B cell (primary cell): Measurements from ENCODE around the gene KRTAP12-4. TPM values are rescaled to one million over a fixed set of nuclear protein-coding genes. Genes with fewer than 3 reads are reported as not detected.

ENCODE experiments used
- ATAC-seq: fragments of 200-7000 bp; cut with Tn5 transposase; one replicate; pipeline ENCODE4 v1.10.0; 2021; ENCODE audit warnings: low read depth, mild to moderate bottlenecking, moderate number of reproducible peaks, moderate library complexity
- CTCF ChIA-PET: fragments of 350-600 bp; sonication (Branson Sonifier 250); formaldehyde crosslinking; loops from one replicate; lab custom pipeline; 2021; ENCODE audit warnings: antibody characterized with exemption, inconsistent platforms; lab: Charles Lee
- POLR2A ChIA-PET: fragments of 350-600 bp; sonication (Branson Sonifier 250); formaldehyde crosslinking; loops from one replicate; lab custom pipeline; 2021; ENCODE audit warnings: antibody characterized with exemption; lab: Charles Lee
- DNase-seq: peaks from one replicate; pipeline ENCODE4 v3.0.0; 2013
- H2AFZ ChIP-seq: 2 replicates; pipeline ENCODE4 v1.6.1; 2012; ENCODE audit warnings: mild to moderate bottlenecking, low read depth, low read length; ENCODE audit not compliant: insufficient read depth, poor library complexity, severe bottlenecking
- H3K27ac ChIP-seq, 2 donors: 1 replicate in 1 of 2; 2 replicates in 1 of 2; pipeline ENCODE4 v1.5.1; 2012 to 2013; ENCODE audit warnings: low read length in 2 of 2, mild to moderate bottlenecking in 2 of 2, moderate library complexity in 1 of 2
- H3K27me3 ChIP-seq, 4 experiments: fragments of 200-600 bp in 1 of 4; sonication (generic) in 1 of 4; replicated peaks in 1 of 4; 1 replicate in 2 of 4; 2 replicates in 2 of 4; pipeline versions ENCODE4 v1.6.1 to v1.7.0; 2013 to 2016; ENCODE audit warnings: low read length in 3 of 4, mild to moderate bottlenecking in 2 of 4, mixed read lengths in 1 of 4, moderate library complexity in 1 of 4; ENCODE audit not compliant: insufficient read depth in 4 of 4, control insufficient read depth in 3 of 4; ENCODE audit errors: control extremely low read depth in 1 of 4
- H3K36me3 ChIP-seq, 2 experiments: replicated peaks in 1 of 2; 1 replicate in 1 of 2; 2 replicates in 1 of 2; pipeline versions ENCODE4 v1.6.1 to v1.7.1; 2013; ENCODE audit warnings: low read length in 1 of 2; ENCODE audit not compliant: insufficient read depth in 2 of 2, control insufficient read depth in 1 of 2; ENCODE audit errors: control extremely low read depth in 1 of 2, extremely low read depth in 1 of 2
- H3K4me1 ChIP-seq, 2 donors: fragments of 200-600 bp in 1 of 2; sonication (generic) in 1 of 2; 1 replicate in 1 of 2; 2 replicates in 1 of 2; pipeline versions ENCODE4 v1.5.1 to v1.6.1; 2013 to 2017; ENCODE audit warnings: low read length in 2 of 2; ENCODE audit not compliant: control insufficient read depth in 2 of 2, insufficient read depth in 2 of 2
- H3K4me2 ChIP-seq: replicated peaks from 2 replicates; pipeline ENCODE3; 2012; ENCODE audit warnings: mild to moderate bottlenecking, low read depth, low read length; ENCODE audit not compliant: poor library complexity, severe bottlenecking
- H3K4me3 ChIP-seq, 5 experiments: fragments of 200-600 bp in 1 of 5; sonication (generic) in 1 of 5; 1 replicate in 3 of 5; 2 replicates in 2 of 5; pipeline versions ENCODE4 v1.5.1 to v1.7.0; 2011 to 2016; ENCODE audit warnings: low read length in 4 of 5, mild to moderate bottlenecking in 4 of 5, low read depth in 2 of 5, control low read depth in 1 of 5, moderate library complexity in 1 of 5; ENCODE audit not compliant: insufficient read depth in 1 of 5; ENCODE audit errors: control extremely low read depth in 1 of 5, extremely low read depth in 1 of 5
- H3K79me2 ChIP-seq: fragments of 200-600 bp; sonication (generic); one replicate; pipeline ENCODE4 v1.6.0; 2016; ENCODE audit warnings: low read length; ENCODE audit not compliant: control insufficient read depth, insufficient read depth
- H3K9ac ChIP-seq: fragments of 200-600 bp; sonication (generic); 2 replicates; pipeline ENCODE4 v1.6.1; 2017; ENCODE audit warnings: mild to moderate bottlenecking, low read length, moderate library complexity
- H3K9me3 ChIP-seq, 3 donors: one replicate each; pipeline versions ENCODE4 v1.6.1 to v1.7.1; 2013; ENCODE audit warnings: low read length in 2 of 3; ENCODE audit not compliant: control insufficient read depth in 2 of 3, insufficient read depth in 1 of 3; ENCODE audit errors: control extremely low read depth in 1 of 3
- H4K20me1 ChIP-seq: 2 replicates; pipeline ENCODE4 v1.6.0; 2012; ENCODE audit warnings: mild to moderate bottlenecking, low read length; ENCODE audit not compliant: insufficient read depth, control insufficient read depth, poor library complexity, severe bottlenecking
- H3K27ac Mint-ChIP-seq: one replicate; pipeline ENCODE4 v1.8.0; 2021; ENCODE audit warnings: mixed read lengths
- H3K27me3 Mint-ChIP-seq: one replicate; pipeline ENCODE4 v1.8.0; 2021; ENCODE audit warnings: mixed read lengths
- H3K4me1 Mint-ChIP-seq: one replicate; pipeline ENCODE4 v1.8.0; 2021; ENCODE audit warnings: mixed read lengths
- H3K4me3 Mint-ChIP-seq: one replicate; pipeline ENCODE4 v1.8.0; 2021; ENCODE audit warnings: mixed read lengths
- H3K9me3 Mint-ChIP-seq: one replicate; pipeline ENCODE4 v1.8.0; 2022; ENCODE audit warnings: mixed read lengths; ENCODE audit not compliant: insufficient read depth
- CTCF ChIP-seq: fragments of 200-600 bp; IDR thresholded peaks from one replicate; pipeline ENCODE4 v1.8.0; 2022; ENCODE audit warnings: antibody characterized with exemption, mild to moderate bottlenecking
- EZH2 ChIP-seq: IDR thresholded peaks from 2 replicates; pipeline ENCODE4 v1.6.1; 2012; ENCODE audit warnings: borderline replicate concordance, low read depth, mild to moderate bottlenecking, moderate library complexity, low read length; ENCODE audit not compliant: insufficient read depth, poor library complexity, severe bottlenecking
- WGBS: methylation state at CpG from one replicate; pipeline ENCODE4 v1.1.5; 2013; ENCODE audit warnings: missing lambda C conversion rate; ENCODE audit not compliant: insufficient coverage; 5-methylcytosine and 5-hydroxymethylcytosine counted together
- intact Hi-C: fragments of 100-400 bp; cut with micrococcal nuclease; formaldehyde crosslinking; loops from one replicate; pipeline ENCODE4 v1.10.0; 2022
- polyA plus RNA-seq: library from polyadenylated mRNA; depleted of rRNA; stranded (reverse); fragments of >200 nt; gene quantifications from 2 replicates; pipeline ENCODE4 v1.2.3, GENCODE V29; 2012
- small RNA-seq: library from RNA; depleted of rRNA; stranded (forward); fragments of <200 nt; gene quantifications from one replicate; pipeline ENCODE3, GENCODE V24; 2012; ENCODE audit warnings: low replicate concordance, low read depth; ENCODE audit not compliant: insufficient read length
- total RNA-seq, 2 donors: library from RNA; stranded (reverse); fragments of 120-200 nt in 1 of 2; gene quantifications; 1 replicate in 1 of 2; 2 replicates in 1 of 2; pipeline versions ENCODE4 v1.2.3 to v1.2.4, GENCODE V29; 2013 to 2022

The KRTAP12-4 gene
- total and polyA plus RNA-seq, 2 donors (not counting 1 experiment from before 2014, with no cell fraction given): not detected

GRCh38 chr21:44609193-44609592, 45.3 kb downstream of the KRTAP12-4 start:
- intact Hi-C loops: no loop called here
- no peak overlapping the region for H3K4me3 ChIP-seq
- H3K4me3 Mint-ChIP-seq: no peak overlapping the region
- no peak for TF ChIP-seq EZH2
- no peak for TF ChIP-seq CTCF
- H3K4me1 Mint-ChIP-seq: no peaks in the 10 kb centered on the region
- H3K4me1 ChIP-seq: no peaks in the 10 kb centered on the region
- peaks cover 19% of the 10 kb centered on the region for H3K9me3 Mint-ChIP-seq
- no peak overlapping the region for H3K4me2 ChIP-seq
- ChIA-PET CTCF (no interaction called here), POLR2A (no interaction called here)
- H3K79me2 ChIP-seq: no peaks in the 10 kb centered on the region
- ATAC-seq (no peak), DNase-seq (no peak)
- peaks cover 32% of the 10 kb centered on the region for H3K27me3 Mint-ChIP-seq
- H3K27ac Mint-ChIP-seq: no peak overlapping the region
- H2AFZ ChIP-seq: no peak overlapping the region
- peaks cover 4 to 29% (median 25%) of the 10 kb centered on the region in 3 donors for H3K9me3 ChIP-seq
- H4K20me1 ChIP-seq: no peaks in the 10 kb centered on the region
- H3K27ac ChIP-seq: no peak overlapping the region
- H3K27me3 ChIP-seq: peaks cover 0 to 6% (median 0%) of the 10 kb centered on the region in 4 experiments
- no peak overlapping the region for H3K9ac ChIP-seq
- H3K36me3 ChIP-seq: no peaks in the 10 kb centered on the region

- ChIA-PET POLR2A (no interaction called here), CTCF (no interaction called here)
- intact Hi-C loops: no loop called here
- Mint-ChIP-seq H3K27me3 (peaks cover 39% of the 10 kb centered on the region), H3K4me1 (no peaks in the 10 kb centered on the region), H3K27ac (no peak overlapping the region), H3K4me3 (no peak overlapping the region), H3K9me3 (peaks cover 17% of the 10 kb centered on the region)
- no peaks in the 10 kb centered on the region for H3K4me1 ChIP-seq
- H2AFZ ChIP-seq: no peak overlapping the region
- no peak overlapping the region for H3K27ac ChIP-seq
- H3K79me2 ChIP-seq: no peaks in the 10 kb centered on the region
- peaks cover 4 to 27% (median 20%) of the 10 kb centered on the region in 3 donors for H3K9me3 ChIP-seq
- H3K9ac ChIP-seq: no peak overlapping the region
- DNase-seq (no peak), ATAC-seq (no peak)
- H4K20me1 ChIP-seq: no peaks in the 10 kb centered on the region
- H3K27me3 ChIP-seq: peaks cover 0 to 10% (median 3%) of the 10 kb centered on the region in 4 experiments
- no peaks in the 10 kb centered on the region for H3K36me3 ChIP-seq
- TF ChIP-seq EZH2 (no peak), CTCF (no peak)
- no peak overlapping the region for H3K4me2 ChIP-seq
- WGBS: 85% methylated on average over 2 of the region's 4 CpGs
- H3K4me3 ChIP-seq: no peak overlapping the region
Observed at GRCh38 chr21:44606495-44606894, 48.0 kb downstream of the KRTAP12-4 start.

Small RNA genes within 50 kb of the gene (small RNA-seq; reads per million reads assigned to genes)
- gene KRTAP12-6P: not detected

Other genes starting within 250 kb of the KRTAP12-4 start
- 3.3 and 3.8 TPM in 2 replicates for gene LRRC3, start 199.1 kb downstream of the KRTAP12-4 start, total RNA-seq
- 0.36 and 0.46 TPM in 2 replicates for gene LRRC3, start 199.1 kb downstream of the KRTAP12-4 start, polyA plus RNA-seq
- gene KRTAP10-1, start 114.5 kb downstream of the KRTAP12-4 start, total RNA-seq: not detected in 2 replicates
- not detected in 2 replicates for gene KRTAP10-1, start 114.5 kb downstream of the KRTAP12-4 start, polyA plus RNA-seq
- gene KRTAP10-2, start 103.2 kb downstream of the KRTAP12-4 start, total RNA-seq: not detected in 2 replicates
- not detected in 2 replicates for gene KRTAP10-2, start 103.2 kb downstream of the KRTAP12-4 start, polyA plus RNA-seq
- gene KRTAP10-3, start 95.9 kb downstream of the KRTAP12-4 start, total RNA-seq: not detected in 2 replicates
- 0.19 and 0.40 TPM in 2 replicates for gene KRTAP10-3, start 95.9 kb downstream of the KRTAP12-4 start, polyA plus RNA-seq
- gene KRTAP10-4, start 80.9 kb downstream of the KRTAP12-4 start, total RNA-seq: not detected in 2 replicates
- gene KRTAP10-4, start 80.9 kb downstream of the KRTAP12-4 start, polyA plus RNA-seq: not detected in 2 replicates
- not detected in 2 replicates for gene KRTAP10-5, start 74.1 kb downstream of the KRTAP12-4 start, total RNA-seq
- not detected in 2 replicates for gene KRTAP10-5, start 74.1 kb downstream of the KRTAP12-4 start, polyA plus RNA-seq
- gene KRTAP10-6, start 62.2 kb downstream of the KRTAP12-4 start, total RNA-seq: not detected in 2 replicates
- not detected in 2 replicates for gene KRTAP10-6, start 62.2 kb downstream of the KRTAP12-4 start, polyA plus RNA-seq
- gene KRTAP10-7, start 54.1 kb downstream of the KRTAP12-4 start, total RNA-seq: not detected in 2 replicates
- not detected in 2 replicates for gene KRTAP10-7, start 54.1 kb downstream of the KRTAP12-4 start, polyA plus RNA-seq
- not detected in 2 replicates for gene KRTAP10-8, start 42.6 kb downstream of the KRTAP12-4 start, total RNA-seq
- not detected in 2 replicates for gene KRTAP10-8, start 42.6 kb downstream of the KRTAP12-4 start, polyA plus RNA-seq
- not detected in 2 replicates for gene KRTAP10-9, start 27.6 kb downstream of the KRTAP12-4 start, total RNA-seq
- not detected in 2 replicates for gene KRTAP10-9, start 27.6 kb downstream of the KRTAP12-4 start, polyA plus RNA-seq
- gene KRTAP10-10, start 17.3 kb downstream of the KRTAP12-4 start, total RNA-seq: not detected in 2 replicates
- gene KRTAP10-10, start 17.3 kb downstream of the KRTAP12-4 start, polyA plus RNA-seq: not detected in 2 replicates
- not detected in 2 replicates for gene KRTAP10-11, start 8.2 kb downstream of the KRTAP12-4 start, total RNA-seq
- not detected in 2 replicates for gene KRTAP10-11, start 8.2 kb downstream of the KRTAP12-4 start, polyA plus RNA-seq
- not detected in 2 replicates for gene KRTAP12-3, start 3.3 kb upstream of the KRTAP12-4 start, total RNA-seq
- gene KRTAP12-3, start 3.3 kb upstream of the KRTAP12-4 start, polyA plus RNA-seq: not detected in 2 replicates
- not detected in 2 replicates for gene KRTAP12-2, start 12.3 kb upstream of the KRTAP12-4 start, total RNA-seq
- gene KRTAP12-2, start 12.3 kb upstream of the KRTAP12-4 start, polyA plus RNA-seq: not detected in 2 replicates
- not detected in 2 replicates for gene KRTAP12-1, start 27.5 kb upstream of the KRTAP12-4 start, total RNA-seq
- gene KRTAP12-1, start 27.5 kb upstream of the KRTAP12-4 start, polyA plus RNA-seq: not detected in 2 replicates
- gene KRTAP10-12, start 42.5 kb upstream of the KRTAP12-4 start, total RNA-seq: not detected in 2 replicates
- not detected in 2 replicates for gene KRTAP10-12, start 42.5 kb upstream of the KRTAP12-4 start, polyA plus RNA-seq
- not detected in 2 replicates for gene TSPEAR, start 56.9 kb upstream of the KRTAP12-4 start, total RNA-seq
- gene TSPEAR, start 56.9 kb upstream of the KRTAP12-4 start, polyA plus RNA-seq: not detected in 2 replicates
- 96.4 and 97.2 TPM in 2 replicates for gene UBE2G2, start 147.2 kb upstream of the KRTAP12-4 start, total RNA-seq
- gene UBE2G2, start 147.2 kb upstream of the KRTAP12-4 start, polyA plus RNA-seq: 109 and 133 TPM in 2 replicates
- gene SUMO3, start 163.4 kb upstream of the KRTAP12-4 start, total RNA-seq: 34.6 and 37.6 TPM in 2 replicates
- gene SUMO3, start 163.4 kb upstream of the KRTAP12-4 start, polyA plus RNA-seq: 44.8 and 94.9 TPM in 2 replicates
- 58.6 and 62.9 TPM in 2 replicates for gene PTTG1IP, start 219.0 kb upstream of the KRTAP12-4 start, total RNA-seq
- 25.6 and 30.7 TPM in 2 replicates for gene PTTG1IP, start 219.0 kb upstream of the KRTAP12-4 start, polyA plus RNA-seq